HG03378 (cell line): ENCODE data around the gene HLCS.

Experiments used
- ATAC-seq: cut with Tn5 transposase; IDR thresholded peaks from one replicate; pipeline ENCODE4 v1.9.1; 2021; ENCODE audit warnings: mild to moderate bottlenecking, moderate library complexity; ENCODE audit not compliant: unreplicated experiment

HLCS gene

GRCh38 chr21:36749935-36750575 is 216.4 kb downstream of the HLCS start:
- ATAC-seq = no peak

DNA sequence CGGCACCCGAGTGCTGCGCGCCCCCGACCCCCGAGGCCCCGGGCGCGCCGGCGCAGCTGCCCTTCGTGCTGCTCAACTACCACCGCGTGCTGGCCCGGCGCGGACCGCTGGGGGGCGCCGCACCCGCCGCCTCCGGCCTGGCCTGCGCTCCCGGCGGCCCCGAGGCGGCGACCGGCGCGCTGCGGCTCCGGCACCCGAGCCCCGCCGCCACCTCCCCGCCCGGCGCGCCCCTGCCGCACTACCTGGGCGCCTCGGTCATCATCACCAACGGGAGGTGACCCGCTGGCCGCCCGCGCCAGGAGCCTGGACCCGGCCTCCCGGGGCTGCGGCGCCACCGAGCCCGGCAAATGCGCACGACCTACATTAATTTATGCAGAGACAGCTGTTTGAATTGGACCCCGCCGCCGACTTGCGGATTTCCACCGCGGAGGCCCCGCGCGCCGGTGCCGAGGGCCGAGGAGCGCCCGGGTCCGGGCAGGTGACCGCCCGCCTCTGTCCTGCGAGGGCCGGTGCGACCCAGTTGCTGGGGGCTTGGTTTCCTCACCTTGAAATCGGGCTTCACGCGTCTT is 218.6 kb downstream of the HLCS start:
- no peak for ATAC-seq

- no peak for ATAC-seq
Measured at GRCh38 chr21:36747041-36747814, 219.2 kb downstream of the HLCS start.

DNA sequence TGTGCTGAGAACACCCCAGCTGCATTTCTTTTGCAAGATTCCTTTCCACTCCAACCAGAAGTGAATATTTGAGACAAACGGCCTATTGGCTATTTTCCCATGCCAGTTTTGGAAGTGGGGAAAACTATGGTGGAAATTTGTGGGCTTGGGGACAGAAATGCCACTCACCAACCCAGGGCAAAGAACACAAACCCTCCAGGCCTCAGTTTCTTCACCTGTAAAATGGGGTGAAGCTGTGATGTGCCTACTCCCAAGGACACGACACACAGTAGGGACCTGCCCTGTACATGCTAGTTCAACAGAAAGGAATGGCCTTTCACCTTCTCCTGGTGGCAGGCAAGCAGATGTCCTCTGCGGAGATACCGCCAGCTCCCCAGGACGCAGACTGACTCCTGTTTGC is 221.0 kb downstream of the HLCS start:
- no peak for ATAC-seq

DNA sequence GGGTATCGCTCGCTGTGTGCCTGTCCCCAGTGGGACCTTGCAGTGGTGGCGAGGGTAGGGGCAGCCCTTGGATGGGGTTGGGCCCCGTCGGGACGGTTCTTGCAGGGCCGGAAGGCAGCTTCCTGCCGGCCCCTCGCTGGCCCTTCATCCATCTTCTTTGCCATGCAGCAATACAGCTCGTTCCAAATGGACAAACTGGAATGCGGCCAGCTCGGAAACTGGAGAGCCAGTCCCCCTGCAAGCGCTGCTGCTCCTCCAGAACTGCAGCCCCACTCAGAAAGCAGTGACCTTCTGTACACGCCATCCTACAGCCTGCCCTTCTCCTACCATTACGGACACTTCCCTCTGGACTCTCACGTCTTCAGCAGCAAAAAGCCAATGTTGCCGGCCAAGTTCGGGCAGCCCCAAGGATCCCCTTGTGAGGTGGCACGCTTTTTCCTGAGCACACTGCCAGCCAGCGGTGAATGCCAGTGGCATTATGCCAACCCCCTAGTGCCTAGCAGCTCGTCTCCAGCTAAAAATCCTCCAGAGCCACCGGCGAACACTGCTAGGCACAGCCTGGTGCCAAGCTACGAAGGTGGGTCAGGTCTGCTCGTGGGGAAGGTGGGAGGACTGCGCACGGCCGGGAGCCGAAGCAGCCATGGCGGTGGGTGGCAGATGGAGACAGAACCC is 221.8 kb downstream of the HLCS start:
- ATAC-seq = no peak

GRCh38 chr21:36744190-36744559 is 222.3 kb downstream of the HLCS start:
- ATAC-seq = no peak

GRCh38 chr21:36743446-36743845 is 223.0 kb downstream of the HLCS start:
- no peak for ATAC-seq

- ATAC-seq = no peak
Measured at GRCh38 chr21:36743008-36743407, 223.5 kb downstream of the HLCS start.

DNA sequence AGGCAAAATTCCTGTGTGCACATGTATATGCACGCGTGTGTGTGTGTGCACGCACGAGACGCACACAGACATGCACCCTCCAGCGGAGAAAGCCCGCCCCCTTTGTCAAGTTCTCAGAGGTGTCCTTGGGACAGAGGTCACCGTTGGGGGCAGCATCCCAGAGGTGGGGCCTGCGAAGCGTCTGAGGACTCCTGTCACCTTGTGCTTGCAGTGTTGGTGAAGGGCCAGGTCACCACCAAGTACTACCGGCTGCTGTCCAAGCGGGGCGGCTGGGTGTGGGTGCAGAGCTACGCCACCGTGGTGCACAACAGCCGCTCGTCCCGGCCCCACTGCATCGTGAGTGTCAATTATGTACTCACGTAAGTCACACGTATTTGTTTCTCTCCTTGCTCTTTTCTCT is 225.0 kb downstream of the HLCS start:
- ATAC-seq = no peak

- no peak for ATAC-seq
Measured at GRCh38 chr21:36738489-36739126, 227.9 kb downstream of the HLCS start.

- no peak for ATAC-seq
Measured at GRCh38 chr21:36735724-36736320, 230.6 kb downstream of the HLCS start.

GRCh38 chr21:36735201-36735515 is 231.3 kb downstream of the HLCS start:
- ATAC-seq = no peak

- no peak for ATAC-seq
Measured at GRCh38 chr21:36734367-36735200, 231.9 kb downstream of the HLCS start.

DNA sequence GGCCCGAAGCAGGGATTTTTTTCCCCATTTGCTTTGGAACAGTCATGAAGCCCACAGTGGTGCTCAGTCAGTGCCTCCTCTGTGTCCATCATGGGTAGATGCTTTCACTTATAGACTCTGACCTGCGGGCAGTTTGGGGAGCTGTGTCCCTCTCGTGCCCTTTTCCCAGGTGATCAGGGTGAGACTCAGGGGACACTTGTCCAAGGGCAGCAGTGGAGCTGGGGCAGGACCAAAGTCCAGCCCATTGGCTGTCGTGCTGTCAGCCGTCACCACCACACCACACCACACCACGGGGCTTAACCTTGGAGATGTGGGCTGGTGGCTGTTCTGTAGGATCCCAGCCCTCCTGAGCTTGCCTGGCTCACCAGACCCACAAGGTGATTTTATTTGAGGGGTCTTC is 232.6 kb downstream of the HLCS start:
- ATAC-seq = no peak

GRCh38 chr21:36732761-36733160 is 233.7 kb downstream of the HLCS start:
- no peak for ATAC-seq

GRCh38 chr21:36732217-36732616 is 234.3 kb downstream of the HLCS start:
- ATAC-seq = no peak

GRCh38 chr21:36730291-36731281 is 235.9 kb downstream of the HLCS start:
- ATAC-seq = no peak

DNA sequence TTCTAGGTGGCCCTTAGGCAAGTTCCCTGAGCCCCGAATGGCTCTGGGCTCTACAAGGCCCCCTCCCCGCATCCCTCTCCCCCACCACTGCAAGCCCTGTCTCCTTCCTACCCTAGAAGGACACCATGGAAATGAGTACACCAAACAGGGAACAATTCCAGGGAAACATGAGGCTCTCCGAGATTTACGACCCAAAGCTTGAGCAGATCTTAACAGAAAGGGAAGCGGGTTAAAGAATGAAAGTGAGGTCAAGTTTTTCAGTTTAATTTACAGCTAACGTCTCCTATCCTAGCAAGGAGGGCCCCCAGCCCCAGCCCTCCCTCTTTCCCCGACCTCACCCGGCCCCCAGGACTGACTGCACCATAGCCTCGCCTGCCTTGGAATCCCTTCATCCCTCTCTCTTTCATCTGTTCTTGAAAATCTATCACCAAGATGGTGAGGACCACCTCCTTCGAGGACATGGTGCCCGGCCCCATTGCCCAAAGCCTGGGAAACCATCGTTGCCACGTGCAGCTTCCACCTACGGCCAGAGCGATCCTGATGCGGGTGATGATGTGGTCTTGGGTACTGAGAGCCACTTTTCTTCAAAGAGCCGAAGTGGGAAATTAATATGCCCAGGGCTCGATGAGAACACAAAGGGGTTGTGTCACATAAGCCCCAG is 237.0 kb downstream of the HLCS start:
- no peak for ATAC-seq
